GM18861 (cell line): ENCODE measurements around the gene WDHD1.
"Not testable (repeated sequence)": the region's sequence is repeated elsewhere in the genome, so short reads cannot be mapped to it uniquely, and the experiment has no call there.

Experiments
- ATAC-seq: cut with Tn5 transposase; IDR thresholded peaks from one replicate; pipeline ENCODE4 v1.9.1; 2021; ENCODE audit not compliant: unreplicated experiment

WDHD1 gene

GRCh38 chr14:54953609-54954008, 73.3 kb downstream of the WDHD1 start:
- not testable (repeated sequence) for ATAC-seq

GRCh38 chr14:54952803-54953202, 74.1 kb downstream of the WDHD1 start:
- ATAC-seq, result not testable (repeated sequence)

GRCh38 chr14:54947230-54947629, 79.7 kb downstream of the WDHD1 start:
- ATAC-seq, result no peak

GRCh38 chr14:54946500-54946899, 80.4 kb downstream of the WDHD1 start:
- no peak for ATAC-seq

GRCh38 chr14:54944737-54945391, 82.0 kb downstream of the WDHD1 start:
- no peak for ATAC-seq

- ATAC-seq, result no peak
These were observed 84.0 kb downstream of the WDHD1 start for GRCh38 chr14:54942913-54943312.

- no peak for ATAC-seq
These were observed 90.1 kb downstream of the WDHD1 start for GRCh38 chr14:54936816-54937215.

GRCh38 chr14:54935958-54936357, 90.9 kb downstream of the WDHD1 start:
- ATAC-seq, result no peak

GRCh38 chr14:54935100-54935499, 91.8 kb downstream of the WDHD1 start:
- no peak for ATAC-seq

- ATAC-seq, result no peak
These were observed 93.9 kb downstream of the WDHD1 start for GRCh38 chr14:54933006-54933405.

- ATAC-seq, result no peak
These were observed 95.1 kb downstream of the WDHD1 start for GRCh38 chr14:54931598-54932340.

- ATAC-seq, result no peak
These were observed 95.8 kb downstream of the WDHD1 start for GRCh38 chr14:54931101-54931500.

- ATAC-seq, result no peak
These were observed 97.3 kb downstream of the WDHD1 start for GRCh38 chr14:54929556-54929955.

- ATAC-seq, result no peak
These were observed 98.7 kb downstream of the WDHD1 start for GRCh38 chr14:54928216-54928615.

- no peak for ATAC-seq
These were observed 99.3 kb downstream of the WDHD1 start for GRCh38 chr14:54927551-54927950.

GRCh38 chr14:54926570-54926969, 100.3 kb downstream of the WDHD1 start:
- not testable (repeated sequence) for ATAC-seq

- ATAC-seq, result no peak
These were observed 104.3 kb downstream of the WDHD1 start for GRCh38 chr14:54922598-54922997.

- no peak for ATAC-seq
These were observed 106.8 kb downstream of the WDHD1 start for GRCh38 chr14:54920052-54920451.

GRCh38 chr14:54919330-54919729, 107.6 kb downstream of the WDHD1 start:
- no peak for ATAC-seq

GRCh38 chr14:54918427-54918826, 108.5 kb downstream of the WDHD1 start:
- no peak for ATAC-seq

- ATAC-seq, result no peak
These were observed 110.8 kb downstream of the WDHD1 start for GRCh38 chr14:54916101-54916500.

GRCh38 chr14:54909817-54910558, 116.9 kb downstream of the WDHD1 start:
- ATAC-seq, result no peak
